Left lung (tissue), 10 donors: ENCODE results near the gene KCTD11. TPM values are rescaled to one million over a fixed set of nuclear protein-coding genes. Genes with fewer than 3 reads are reported as not detected.
A peak's percentile ranks its signal among the peaks of the same experiment; 100 is the strongest.

ENCODE experiments used
- ATAC-seq: fragments of 200-7000 bp; cut with Tn5 transposase; one replicate; pipeline ENCODE4 v1.9.1; 2020; ENCODE audit warnings: moderate library complexity
- DNase-seq, 4 donors: peaks; one replicate each; pipeline ENCODE4 v3.0.0-alpha.2; 2013 to 2020
- H3K27ac ChIP-seq, 2 donors: fragments of 200-600 bp; sonication (generic) in 1 of 2; one replicate each; pipeline versions ENCODE4 v1.5.0 to v1.8.0; 2020 to 2021
- H3K27me3 ChIP-seq, 2 donors: fragments of 200-600 bp; sonication (generic) in 1 of 2; one replicate each; pipeline versions ENCODE4 v1.5.0 to v1.8.0; 2020 to 2021
- H3K36me3 ChIP-seq, 2 donors: fragments of 200-600 bp; sonication (generic) in 1 of 2; one replicate each; pipeline versions ENCODE4 v1.5.0 to v1.8.0; 2020 to 2021
- H3K4me1 ChIP-seq, 2 donors: fragments of 200-600 bp; one replicate each; pipeline ENCODE4 v1.8.0; 2021
- H3K4me3 ChIP-seq, 2 donors: fragments of 200-600 bp; sonication (generic) in 1 of 2; one replicate each; pipeline versions ENCODE4 v1.5.0 to v1.8.0; 2020 to 2021; ENCODE audit warnings: mild to moderate bottlenecking in 1 of 2
- H3K9me3 ChIP-seq, 2 donors: fragments of 200-600 bp; sonication (generic) in 1 of 2; one replicate each; pipeline versions ENCODE4 v1.5.0 to v1.8.0; 2020 to 2021
- intact Hi-C, 2 donors: fragments of 100-400 bp; cut with DNase I; formaldehyde crosslinking; loops; one replicate each; pipeline versions ENCODE4 v1.11.2 to v1.14.2; 2022
- polyA plus RNA-seq, 6 donors: library from polyadenylated mRNA; unstranded; fragments of 120-200 nt; gene quantifications; one replicate each; pipeline ENCODE4 v1.2.1, GENCODE V29; 2013; ENCODE audit not compliant: insufficient read length in 6 of 6
- total RNA-seq, 2 donors: library from RNA; stranded (reverse); fragmentation: NEBNext Ultra II Directional; extraction: Animal tissue kit (Norgen Biotek cat#: 25700); gene quantifications; one replicate each; pipeline ENCODE4 v1.2.1, GENCODE V29; 2021
- TF ChIP-seq, protein P1 (sequence below), 2 donors: fragments of 200-600 bp; sonication (generic) in 1 of 2; IDR thresholded peaks; one replicate each; pipeline versions ENCODE4 v1.5.0 to v1.8.0; 2021; ENCODE audit warnings: antibody characterized with exemption in 2 of 2
- donor health status: DM: no; HTN: yes; CAD: no.
- donor health status: DM: no; HTN: no; CAD: no.

The KCTD11 gene
- total and polyA plus RNA-seq, 8 donors: 8.3 to 13.1 (median 10.3) TPM

GRCh38 chr17:7383742-7384488 is 32.0 kb downstream of the KCTD11 start:
- Histone ChIP-seq H3K27ac (peak overlapping the region in 1 of 2 donors; percentile 41), H3K4me3 (peak overlapping the region; percentile 22 to 36), H3K4me1 (peaks cover 7 to 36% of the 10 kb centered on the region in 2 donors), H3K9me3 (no peaks in the 10 kb centered on the region), H3K36me3 (peaks cover 0 to 23% of the 10 kb centered on the region in 2 donors), H3K27me3 (peaks cover 3 to 55% of the 10 kb centered on the region in 2 donors)
- peak; percentile 34 for ATAC-seq
- intact Hi-C loops: no loop called here
- peak in 3 of 4 donors; percentile 42 to 86 (median 69) for DNase-seq
- TF ChIP-seq, protein P1, sequence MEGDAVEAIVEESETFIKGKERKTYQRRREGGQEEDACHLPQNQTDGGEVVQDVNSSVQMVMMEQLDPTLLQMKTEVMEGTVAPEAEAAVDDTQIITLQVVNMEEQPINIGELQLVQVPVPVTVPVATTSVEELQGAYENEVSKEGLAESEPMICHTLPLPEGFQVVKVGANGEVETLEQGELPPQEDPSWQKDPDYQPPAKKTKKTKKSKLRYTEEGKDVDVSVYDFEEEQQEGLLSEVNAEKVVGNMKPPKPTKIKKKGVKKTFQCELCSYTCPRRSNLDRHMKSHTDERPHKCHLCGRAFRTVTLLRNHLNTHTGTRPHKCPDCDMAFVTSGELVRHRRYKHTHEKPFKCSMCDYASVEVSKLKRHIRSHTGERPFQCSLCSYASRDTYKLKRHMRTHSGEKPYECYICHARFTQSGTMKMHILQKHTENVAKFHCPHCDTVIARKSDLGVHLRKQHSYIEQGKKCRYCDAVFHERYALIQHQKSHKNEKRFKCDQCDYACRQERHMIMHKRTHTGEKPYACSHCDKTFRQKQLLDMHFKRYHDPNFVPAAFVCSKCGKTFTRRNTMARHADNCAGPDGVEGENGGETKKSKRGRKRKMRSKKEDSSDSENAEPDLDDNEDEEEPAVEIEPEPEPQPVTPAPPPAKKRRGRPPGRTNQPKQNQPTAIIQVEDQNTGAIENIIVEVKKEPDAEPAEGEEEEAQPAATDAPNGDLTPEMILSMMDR (IDR thresholded peaks at IDR 0.05): no peak

DNA sequence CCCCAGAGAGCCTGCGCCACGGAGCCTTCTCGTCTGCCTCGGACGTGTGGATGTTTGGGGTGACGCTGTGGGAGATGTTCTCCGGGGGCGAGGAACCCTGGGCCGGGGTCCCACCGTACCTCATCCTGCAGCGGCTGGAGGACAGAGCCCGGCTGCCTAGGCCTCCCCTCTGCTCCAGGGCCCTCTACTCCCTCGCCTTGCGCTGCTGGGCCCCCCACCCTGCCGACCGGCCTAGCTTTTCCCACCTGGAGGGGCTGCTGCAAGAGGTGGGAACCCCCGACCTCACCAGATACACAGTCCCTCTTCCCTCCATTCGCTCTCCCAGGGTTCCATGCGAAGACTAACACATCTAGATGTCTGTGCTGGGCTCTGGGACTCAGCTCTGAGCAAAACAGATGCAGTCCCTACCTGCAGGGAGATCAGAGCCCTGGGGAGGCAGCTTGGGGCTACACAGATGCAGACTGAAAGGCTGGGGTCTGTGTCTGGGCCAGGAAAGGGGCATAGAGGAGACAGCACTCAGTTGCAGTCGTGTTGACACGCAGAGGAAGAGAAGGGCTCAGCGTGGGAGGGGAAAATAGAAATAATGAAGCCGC is 32.6 kb downstream of the KCTD11 start:
- Histone ChIP-seq H3K27ac (peak overlapping the region in 1 of 2 donors; percentile 41), H3K4me3 (peak overlapping the region in 1 of 2 donors; percentile 36), H3K27me3 (peaks cover 3 to 54% of the 10 kb centered on the region in 2 donors), H3K4me1 (peaks cover 7 to 36% of the 10 kb centered on the region in 2 donors), H3K36me3 (peaks cover 0 to 30% of the 10 kb centered on the region in 2 donors), H3K9me3 (no peaks in the 10 kb centered on the region)
- ATAC-seq (no peak), DNase-seq (no peak)
- TF ChIP-seq, protein P1 (IDR thresholded peaks at IDR 0.05): no peak
- intact Hi-C loops: no loop called here

DNA sequence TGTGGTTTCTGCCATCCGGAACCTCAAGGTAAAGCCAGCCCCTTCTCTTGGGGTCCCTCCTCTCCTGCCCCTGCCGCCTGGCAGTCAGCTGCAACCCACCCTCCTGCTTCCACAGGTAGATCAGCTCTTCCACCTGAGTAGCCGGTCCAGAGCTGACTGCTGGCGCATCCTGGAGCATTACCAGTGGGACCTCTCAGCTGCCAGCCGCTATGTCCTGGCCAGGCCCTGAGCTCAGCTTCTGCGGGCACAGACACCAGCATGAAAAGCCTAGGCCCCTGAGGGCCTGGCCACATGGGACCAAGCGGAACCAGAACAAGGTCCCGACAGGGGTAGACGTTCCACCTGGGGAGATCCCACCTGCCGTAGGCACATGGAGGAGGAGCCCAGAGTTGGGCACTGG is 36.9 kb downstream of the KCTD11 start:
- intact Hi-C loops: no loop called here
- peak in 1 of 4 donors; percentile 59 for DNase-seq
- TF ChIP-seq, protein P1 (IDR thresholded peaks at IDR 0.05): no peak
- peaks cover 0 to 11% of the 10 kb centered on the region in 2 donors for H3K27me3 ChIP-seq
- no peak overlapping the region for H3K27ac ChIP-seq
- peaks cover 0 to 53% of the 10 kb centered on the region in 2 donors for H3K36me3 ChIP-seq
- H3K4me1 ChIP-seq: peaks cover 0 to 22% of the 10 kb centered on the region in 2 donors
- H3K4me3 ChIP-seq: no peak overlapping the region
- ATAC-seq: no peak
- no peaks in the 10 kb centered on the region for H3K9me3 ChIP-seq

DNA sequence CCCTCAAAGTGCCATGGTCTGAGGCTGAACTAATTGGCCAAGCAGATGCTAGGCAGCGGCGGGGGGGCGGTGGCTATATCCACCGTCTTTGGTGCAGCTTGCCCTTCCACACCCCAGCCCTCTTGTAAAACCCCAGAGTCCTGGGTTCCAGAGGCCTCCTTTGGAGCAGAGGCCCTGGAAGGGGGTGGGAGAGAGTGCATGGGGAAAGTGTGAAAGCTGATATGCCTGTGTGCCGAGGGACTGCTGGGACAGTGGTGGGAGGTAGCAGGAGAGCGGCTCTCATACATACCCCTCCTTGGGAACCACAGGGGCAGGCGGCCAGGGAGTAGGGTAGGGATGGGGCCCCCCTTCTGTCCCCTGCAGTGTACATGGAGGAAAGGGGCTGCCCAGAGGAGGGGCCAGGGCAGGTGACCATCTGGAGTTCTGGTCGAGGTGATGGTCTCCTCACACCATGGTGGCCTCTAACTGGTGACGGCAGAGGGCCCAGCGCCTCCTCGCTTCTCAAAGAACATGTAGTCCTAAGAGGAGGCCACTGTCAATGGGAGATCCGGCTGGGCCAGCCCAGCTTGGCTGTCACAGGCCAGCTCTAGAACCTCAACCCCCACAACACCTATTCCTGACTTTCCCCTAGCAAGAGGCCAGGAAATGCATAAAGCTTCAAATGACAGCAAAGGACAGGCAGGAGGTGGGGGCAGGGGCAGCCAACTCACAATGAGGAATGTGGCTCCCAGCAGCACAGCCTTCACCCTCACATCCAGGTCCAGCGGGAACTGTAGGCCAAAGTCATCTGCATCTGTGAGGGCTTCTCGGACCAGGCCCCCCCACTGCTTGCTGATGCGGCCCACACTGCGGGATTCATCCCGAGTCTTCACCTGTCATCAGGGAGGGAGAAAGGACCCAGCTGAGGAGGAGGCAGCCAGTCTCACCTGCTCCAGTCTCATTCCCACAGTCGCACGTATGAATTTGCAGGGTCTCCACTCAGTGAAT is 38.3 kb downstream of the KCTD11 start:
- intact Hi-C loops: no loop called here
- no peaks in the 10 kb centered on the region for H3K9me3 ChIP-seq
- no peaks in the 10 kb centered on the region for H3K27me3 ChIP-seq
- DNase-seq (peak in 1 of 4 donors; percentile 58), ATAC-seq (no peak)
- H3K36me3 ChIP-seq: peaks cover 0 to 53% of the 10 kb centered on the region in 2 donors
- H3K4me3 ChIP-seq: no peak overlapping the region
- H3K27ac ChIP-seq: no peak overlapping the region
- H3K4me1 ChIP-seq: peaks cover 0 to 18% of the 10 kb centered on the region in 2 donors
- TF ChIP-seq, protein P1 (IDR thresholded peaks at IDR 0.05): no peak
